HEK293 (cell line): ENCODE data around the gene ZMPSTE24.

Source experiments
- CTCF ChIA-PET: fragments of 350-600 bp; formaldehyde crosslinking; extraction: SDS; loops from one replicate; lab custom pipeline; 2021; ENCODE audit warnings: antibody characterized with exemption; lab: Yijun Ruan, JAX
- POLR2A ChIA-PET: fragments of 300-600 bp; formaldehyde crosslinking; extraction: SDS; loops from one replicate; lab custom pipeline; 2020; ENCODE audit warnings: antibody characterized with exemption, inconsistent platforms; lab: Yijun Ruan, JAX
- H3K27ac ChIP-seq: fragments of 200-500 bp; sonication (Bioruptor generic); 2 replicates; pipeline ENCODE4 v1.5.1; 2014; ENCODE audit warnings: low read depth, low read length, control low read depth, inconsistent platforms; ENCODE audit errors: extremely low read depth
- H3K36me3 ChIP-seq, 2 experiments: fragments of 200-500 bp in 1 of 2; sonication (Bioruptor generic) in 1 of 2; 1 replicate in 1 of 2; 2 replicates in 1 of 2; pipeline ENCODE4 v1.5.1; 2014 to 2017; ENCODE audit warnings: inconsistent platforms in 2 of 2, low read length in 2 of 2; ENCODE audit not compliant: control insufficient read depth in 2 of 2, insufficient read depth in 1 of 2
- H3K4me1 ChIP-seq: fragments of 200-500 bp; sonication (Bioruptor generic); 2 replicates; pipeline ENCODE4 v1.5.1; 2014; ENCODE audit warnings: mild to moderate bottlenecking, low read length, inconsistent platforms; ENCODE audit not compliant: control insufficient read depth, insufficient read depth
- H3K4me3 ChIP-seq: 2 replicates; pipeline ENCODE4 v1.5.1; 2011; ENCODE audit warnings: low read depth, mild to moderate bottlenecking, control low read depth, low read length, moderate library complexity
- H3K9me3 ChIP-seq: fragments of 200-500 bp; sonication (Bioruptor generic); 2 replicates; pipeline ENCODE4 v1.5.1; 2014; ENCODE audit warnings: low read depth, low read length, inconsistent platforms; ENCODE audit not compliant: control insufficient read depth, insufficient read depth
- ATF2 ChIP-seq: fragments of 450-650 bp; formaldehyde crosslinking; IDR thresholded peaks from 2 replicates; pipeline ENCODE4 v1.5.1; 2016; ENCODE audit warnings: missing biosample characterization, missing genetic modification characterization, low read depth
- BCL11A ChIP-seq: fragments of 450-650 bp; formaldehyde crosslinking; IDR thresholded peaks from 2 replicates; pipeline ENCODE4 v1.5.1; 2016; ENCODE audit warnings: low read depth, missing biosample characterization, missing genetic modification characterization
- ELK4 ChIP-seq: IDR thresholded peaks from 2 replicates; pipeline ENCODE4 v1.6.1; 2011; ENCODE audit warnings: mild to moderate bottlenecking, low read depth, low read length, borderline replicate concordance
- PRDM1 ChIP-seq: fragments of 450-650 bp; formaldehyde crosslinking; IDR thresholded peaks from 2 replicates; pipeline ENCODE4; 2016; ENCODE audit warnings: missing biosample characterization, missing genetic modification characterization
- PRDM6 ChIP-seq: fragments of 450-650 bp; formaldehyde crosslinking; IDR thresholded peaks from 2 replicates; pipeline ENCODE4 v1.5.1; 2017; ENCODE audit warnings: missing biosample characterization, missing genetic modification characterization
- SP7 ChIP-seq: fragments of 450-650 bp; formaldehyde crosslinking; IDR thresholded peaks from 2 replicates; pipeline ENCODE4 v1.5.1; 2016; ENCODE audit warnings: missing biosample characterization, missing genetic modification characterization
- ZNF121 ChIP-seq: fragments of 450-650 bp; formaldehyde crosslinking; IDR thresholded peaks from 2 replicates; pipeline ENCODE4 v1.5.1; 2016; ENCODE audit warnings: missing biosample characterization, missing genetic modification characterization
- ZNF18 ChIP-seq: fragments of 450-650 bp; formaldehyde crosslinking; IDR thresholded peaks from 2 replicates; pipeline ENCODE4 v1.5.1; 2016; ENCODE audit warnings: missing biosample characterization, missing genetic modification characterization
- ZNF404 ChIP-seq: fragments of 450-650 bp; formaldehyde crosslinking; IDR thresholded peaks from 2 replicates; pipeline ENCODE4 v1.5.1; 2017; ENCODE audit warnings: missing biosample characterization, missing genetic modification characterization
- ZNF501 ChIP-seq: fragments of 450-650 bp; formaldehyde crosslinking; IDR thresholded peaks from 2 replicates; pipeline ENCODE4 v1.5.1; 2016; ENCODE audit warnings: missing biosample characterization, missing genetic modification characterization
- ZNF513 ChIP-seq: fragments of 450-650 bp; IDR thresholded peaks from 2 replicates; pipeline ENCODE4 v1.5.1; 2018; ENCODE audit warnings: missing biosample characterization, missing genetic modification characterization
- ZNF585B ChIP-seq: fragments of 450-650 bp; formaldehyde crosslinking; IDR thresholded peaks from 2 replicates; pipeline ENCODE4 v1.5.1; 2016; ENCODE audit warnings: missing biosample characterization, missing genetic modification characterization
- ZSCAN30 ChIP-seq: fragments of 450-650 bp; IDR thresholded peaks from 2 replicates; pipeline ENCODE4 v1.5.1; 2018; ENCODE audit warnings: missing biosample characterization, mild to moderate bottlenecking, missing genetic modification characterization, moderate library complexity

Gene ZMPSTE24

GRCh38 chr1:40265298-40265697 lies 7.3 kb downstream of the ZMPSTE24 start:
- ChIA-PET POLR2A (no interaction called here), CTCF (no interaction called here)
- TF ChIP-seq ZNF121, result peak; percentile 83
- no peak for TF ChIP-seq ELK4

GRCh38 chr1:40265919-40266318 lies 7.9 kb downstream of the ZMPSTE24 start:
- ChIA-PET CTCF (no interaction called here), POLR2A (interaction anchor here (1.3 kb wide), 1 partner anchor 8 kb away, joined by 4 read pairs; no protein-coding TSS in a partner anchor)
- TF ChIP-seq ZNF501 (tag by site-specific recombination), result no peak
- TF ChIP-seq ATF2 (tag by site-specific recombination), result peak; percentile 54; the same call in 1 of the 2 replicates
- Histone ChIP-seq H3K9me3 (no peaks in the 10 kb centered on the region), H3K27ac (no peak overlapping the region), H3K4me1 (no peaks in the 10 kb centered on the region), H3K4me3 (no peak overlapping the region), H3K36me3 (peaks cover 57 to 93% of the 10 kb centered on the region in 2 experiments)

More at GRCh38 chr1:40265298-40265697, 7.3 kb downstream of the ZMPSTE24 start:
- no peaks in the 10 kb centered on the region for H3K9me3 ChIP-seq
- H3K4me1 ChIP-seq, result no peaks in the 10 kb centered on the region
- H3K27ac ChIP-seq, result no peak overlapping the region
- no peak overlapping the region for H3K4me3 ChIP-seq
- H3K36me3 ChIP-seq, result peaks cover 51 to 93% of the 10 kb centered on the region in 2 experiments

GRCh38 chr1:40266786-40267535 lies 8.9 kb downstream of the ZMPSTE24 start:
- ChIA-PET POLR2A (interaction anchor here (1.0 to 1.3 kb wide), 2 partner anchors 9 kb away, joined by 3 to 4 read pairs; no protein-coding TSS in a partner anchor), CTCF (interaction anchor here (0.7 kb wide), 1 partner anchor 27 kb away, joined by 4 read pairs; no protein-coding TSS in a partner anchor)
- Histone ChIP-seq H3K4me1 (no peaks in the 10 kb centered on the region), H3K4me3 (no peak overlapping the region), H3K9me3 (no peaks in the 10 kb centered on the region), H3K27ac (no peak overlapping the region), H3K36me3 (peaks cover 56 to 93% of the 10 kb centered on the region in 2 experiments)
- TF ChIP-seq ZNF404 (tag by site-specific recombination), result no peak
- TF ChIP-seq ZNF18 (tag by site-specific recombination), result no peak
- no peak for TF ChIP-seq BCL11A
- no peak for TF ChIP-seq PRDM1 (tag by site-specific recombination)
- TF ChIP-seq ZSCAN30 (tag by site-specific recombination), result no peak
- no peak for TF ChIP-seq ZNF585B (tag by site-specific recombination)

GRCh38 chr1:40267767-40268187 lies 9.7 kb downstream of the ZMPSTE24 start:
- H3K4me1 ChIP-seq, result no peaks in the 10 kb centered on the region
- CTCF ChIA-PET, result no interaction called here
- H3K36me3 ChIP-seq, result peaks cover 53 to 93% of the 10 kb centered on the region in 2 experiments
- TF ChIP-seq PRDM6 (tag by site-specific recombination), result no peak
- TF ChIP-seq ZNF513 (tag by site-specific recombination), result no peak
- TF ChIP-seq SP7, result no peak
- TF ChIP-seq, all 188 proteins: peak for 0
- no peaks in the 10 kb centered on the region for H3K9me3 ChIP-seq
- POLR2A ChIA-PET, result interaction anchor here (1.0 kb wide), 1 partner anchor 10 kb away, joined by 3 read pairs; no protein-coding TSS in a partner anchor
- H3K27ac ChIP-seq, result no peak overlapping the region
- H3K4me3 ChIP-seq, result no peak overlapping the region
